Suprapubic skin (tissue), 4 donors: ENCODE measurements around the gene NUDT12. TPM values are rescaled to one million over a fixed set of nuclear protein-coding genes. Genes with fewer than 3 reads are reported as not detected.

Experiments used
- DNase-seq, 2 donors: peaks; one replicate each; pipeline ENCODE4 v3.0.0-alpha.2; 2019; ENCODE audit warnings: low spot score in 2 of 2
- H3K27ac ChIP-seq: fragments of 200-600 bp; sonication (generic); one replicate; pipeline ENCODE4 v1.5.1; 2019
- H3K27me3 ChIP-seq: fragments of 200-600 bp; sonication (generic); one replicate; pipeline ENCODE4 v1.5.1; 2019
- H3K36me3 ChIP-seq: fragments of 200-600 bp; sonication (generic); one replicate; pipeline ENCODE4 v1.5.1; 2019
- H3K4me1 ChIP-seq: fragments of 200-600 bp; sonication (generic); one replicate; pipeline ENCODE4 v1.5.1; 2019
- H3K4me3 ChIP-seq: fragments of 200-600 bp; sonication (generic); one replicate; pipeline ENCODE4 v1.5.1; 2019; ENCODE audit warnings: mild to moderate bottlenecking
- H3K9me3 ChIP-seq: fragments of 200-600 bp; sonication (generic); one replicate; pipeline ENCODE4 v1.5.1; 2019
- CTCF ChIP-seq, 2 donors: fragments of 200-600 bp in 1 of 2; fragments of 450-650 bp in 1 of 2; sonication (generic) in 1 of 2; IDR thresholded peaks; one replicate each; pipeline ENCODE4 v1.5.1; 2016 to 2019; ENCODE audit warnings: antibody characterized with exemption in 2 of 2, mild to moderate bottlenecking in 1 of 2, moderate library complexity in 1 of 2
- EP300 ChIP-seq: sonication (generic); formaldehyde crosslinking; IDR thresholded peaks from one replicate; pipeline ENCODE4 v1.6.1; 2017; ENCODE audit warnings: antibody characterized with exemption
- POLR2A ChIP-seq, 2 donors: fragments of 450-650 bp; IDR thresholded peaks; one replicate each; pipeline ENCODE4 v1.6.1; 2017; ENCODE audit warnings: antibody characterized with exemption in 2 of 2, mild to moderate bottlenecking in 2 of 2, moderate library complexity in 2 of 2
- POLR2AphosphoS5 ChIP-seq, 3 donors: sonication (generic); formaldehyde crosslinking; IDR thresholded peaks; one replicate each; pipeline ENCODE4 v1.6.1; 2017; ENCODE audit warnings: antibody characterized with exemption in 3 of 3
- WGBS: methylation state at CpG from one replicate; pipeline ENCODE4 v1.1.5; 2018; 5-methylcytosine and 5-hydroxymethylcytosine counted together
- total RNA-seq, 4 donors: library from RNA; depleted of rRNA; stranded (reverse); fragments of >200 nt; gene quantifications; one replicate each; pipeline ENCODE4 v1.1.0, GENCODE V29; 2016

Gene NUDT12
- total RNA-seq, 4 donors from 2014 or later, result 8.4 to 25.8 (median 12.6) TPM

- WGBS, result 51% methylated on average over 6 of the region's 6 CpGs
- H3K27me3 ChIP-seq, result no peaks in the 10 kb centered on the region
- no peak overlapping the region for H3K27ac ChIP-seq
- no peaks in the 10 kb centered on the region for H3K36me3 ChIP-seq
- TF ChIP-seq POLR2A (IDR thresholded peaks at IDR 0.05), result no peak
- no peak for TF ChIP-seq POLR2AphosphoS5 (IDR thresholded peaks at IDR 0.05)
- no peak overlapping the region for H3K4me3 ChIP-seq
- H3K9me3 ChIP-seq, result no peaks in the 10 kb centered on the region
- DNase-seq, result no peak
- H3K4me1 ChIP-seq, result no peaks in the 10 kb centered on the region
These were observed 36.2 kb downstream of the NUDT12 start for GRCh38 chr5:103526164-103526915.

GRCh38 chr5:103525361-103525760 is 37.2 kb downstream of the NUDT12 start:
- Histone ChIP-seq H3K4me3 (no peak overlapping the region), H3K27me3 (no peaks in the 10 kb centered on the region), H3K9me3 (no peaks in the 10 kb centered on the region), H3K27ac (no peak overlapping the region), H3K4me1 (no peaks in the 10 kb centered on the region), H3K36me3 (no peaks in the 10 kb centered on the region)
- no peak for DNase-seq
- 32% methylated on average over 1 of the region's 1 CpG for WGBS
- TF ChIP-seq EP300, result no peak
- TF ChIP-seq CTCF (IDR thresholded peaks at IDR 0.05), result no peak
- no peak for TF ChIP-seq POLR2AphosphoS5 (IDR thresholded peaks at IDR 0.05)
- no peak for TF ChIP-seq POLR2A (IDR thresholded peaks at IDR 0.05)

GRCh38 chr5:103523319-103523718 is 39.3 kb downstream of the NUDT12 start:
- WGBS, result 66% methylated on average over 3 of the region's 3 CpGs
- H3K27ac ChIP-seq, result no peak overlapping the region
- TF ChIP-seq POLR2A (IDR thresholded peaks at IDR 0.05), result no peak
- no peak for TF ChIP-seq EP300
- TF ChIP-seq CTCF (IDR thresholded peaks at IDR 0.05), result no peak
- no peak for TF ChIP-seq POLR2AphosphoS5 (IDR thresholded peaks at IDR 0.05)
- no peaks in the 10 kb centered on the region for H3K27me3 ChIP-seq
- no peaks in the 10 kb centered on the region for H3K4me1 ChIP-seq
- H3K4me3 ChIP-seq, result no peak overlapping the region
- DNase-seq, result no peak
- no peaks in the 10 kb centered on the region for H3K9me3 ChIP-seq
- H3K36me3 ChIP-seq, result no peaks in the 10 kb centered on the region

GRCh38 chr5:103522586-103522985 is 40.0 kb downstream of the NUDT12 start:
- WGBS, result 77% methylated on average over 5 of the region's 5 CpGs
- Histone ChIP-seq H3K27me3 (no peaks in the 10 kb centered on the region), H3K9me3 (no peaks in the 10 kb centered on the region), H3K4me3 (no peak overlapping the region), H3K27ac (no peak overlapping the region), H3K4me1 (no peaks in the 10 kb centered on the region), H3K36me3 (no peaks in the 10 kb centered on the region)
- TF ChIP-seq POLR2A (IDR thresholded peaks at IDR 0.05), result no peak
- no peak for TF ChIP-seq CTCF (IDR thresholded peaks at IDR 0.05)
- no peak for TF ChIP-seq EP300
- no peak for TF ChIP-seq POLR2AphosphoS5 (IDR thresholded peaks at IDR 0.05)
- no peak for DNase-seq

GRCh38 chr5:103519550-103519949 is 43.0 kb downstream of the NUDT12 start:
- no peak for DNase-seq
- Histone ChIP-seq H3K4me1 (no peaks in the 10 kb centered on the region), H3K36me3 (no peaks in the 10 kb centered on the region), H3K27ac (no peak overlapping the region), H3K4me3 (no peak overlapping the region), H3K27me3 (no peaks in the 10 kb centered on the region), H3K9me3 (no peaks in the 10 kb centered on the region)
- TF ChIP-seq POLR2A (IDR thresholded peaks at IDR 0.05), result no peak
- 72% methylated on average over 4 of the region's 4 CpGs for WGBS

GRCh38 chr5:103514371-103514770 is 48.2 kb downstream of the NUDT12 start:
- H3K27me3 ChIP-seq, result no peaks in the 10 kb centered on the region
- DNase-seq, result no peak
- H3K27ac ChIP-seq, result no peak overlapping the region
- H3K4me3 ChIP-seq, result no peak overlapping the region
- no peaks in the 10 kb centered on the region for H3K36me3 ChIP-seq
- TF ChIP-seq POLR2A (IDR thresholded peaks at IDR 0.05) (no peak), POLR2AphosphoS5 (IDR thresholded peaks at IDR 0.05) (no peak), EP300 (no peak)
- WGBS, result 86% methylated on average over 1 of the region's 1 CpG
- H3K9me3 ChIP-seq, result no peaks in the 10 kb centered on the region
- no peaks in the 10 kb centered on the region for H3K4me1 ChIP-seq
